SK-N-SH (cell line): ENCODE data around the gene GLRA1. TPM values are rescaled to one million over a fixed set of nuclear protein-coding genes. Genes with fewer than 3 reads are reported as not detected.

Experiments used
- CTCF ChIA-PET: fragments of 300-600, 350-600 bp; formaldehyde crosslinking; extraction: SDS; loops from one replicate; lab custom pipeline; 2021; lab: Yijun Ruan, JAX
- POLR2A ChIA-PET: fragments of 350-600 bp; sonication (Branson Sonifier 250); formaldehyde crosslinking; extraction: SDS; loops from one replicate; lab custom pipeline; 2020; ENCODE audit warnings: antibody characterized with exemption, inconsistent platforms; lab: Yijun Ruan, JAX
- DNase-seq: peaks from one replicate; pipeline ENCODE4 v3.0.0; 2012
- H2AFZ ChIP-seq: fragments of 200-600 bp; sonication (generic); 2 replicates; pipeline ENCODE4 v1.8.1; 2016; ENCODE audit warnings: antibody characterized with exemption, mild to moderate bottlenecking, low read depth
- H3F3A ChIP-seq: fragments of 200-600 bp; sonication (generic); replicated peaks from 2 replicates; pipeline ENCODE3; 2016; ENCODE audit warnings: antibody characterized with exemption, mild to moderate bottlenecking; ENCODE audit not compliant: insufficient read depth
- H3K27ac ChIP-seq, 2 experiments: fragments of 200-500 bp in 1 of 2; fragments of 200-600 bp in 1 of 2; sonication (Bioruptor generic) in 1 of 2; sonication (generic), shearing (Covaris generic) in 1 of 2; 2 replicates each; pipeline versions ENCODE4 v1.5.1 to v1.6.1; 2014 to 2016; ENCODE audit warnings: low read depth in 2 of 2, inconsistent platforms in 1 of 2, low read length in 1 of 2, mild to moderate bottlenecking in 1 of 2, mixed read lengths in 1 of 2
- H3K27me3 ChIP-seq: fragments of 200-600 bp; sonication (generic), shearing (Covaris generic); 2 replicates; pipeline ENCODE4 v1.6.1; 2016; ENCODE audit warnings: mixed run types; ENCODE audit not compliant: insufficient read depth
- H3K36me3 ChIP-seq, 2 experiments: fragments of 200-500 bp in 1 of 2; fragments of 200-600 bp in 1 of 2; sonication (Bioruptor generic) in 1 of 2; sonication (generic) in 1 of 2; replicated peaks in 1 of 2; 2 replicates each; pipeline versions ENCODE3 to v1.5.1; 2014 to 2016; ENCODE audit warnings: low read length in 1 of 2, mild to moderate bottlenecking in 1 of 2; ENCODE audit not compliant: insufficient read depth in 2 of 2, control insufficient read depth in 1 of 2
- H3K4me1 ChIP-seq, 2 experiments: fragments of 200-500 bp in 1 of 2; fragments of 200-600 bp in 1 of 2; sonication (Bioruptor generic) in 1 of 2; sonication (generic), shearing (Covaris generic) in 1 of 2; 2 replicates each; pipeline versions ENCODE4 v1.5.1 to v1.6.1; 2014 to 2016; ENCODE audit warnings: low read depth in 1 of 2, low read length in 1 of 2, mixed run types in 1 of 2; ENCODE audit not compliant: insufficient read depth in 2 of 2, control insufficient read depth in 1 of 2
- H3K4me2 ChIP-seq: fragments of 200-600 bp; sonication (generic), shearing (Covaris generic); 2 replicates; pipeline ENCODE4 v1.6.1; 2017; ENCODE audit warnings: mixed run types
- H3K4me3 ChIP-seq, 2 experiments: fragments of 200-500 bp in 1 of 2; fragments of 200-600 bp in 1 of 2; sonication (Bioruptor generic) in 1 of 2; sonication (generic), shearing (Covaris generic) in 1 of 2; 2 replicates each; pipeline versions ENCODE4 v1.5.1 to v1.8.1; 2014 to 2016; ENCODE audit warnings: low read depth in 2 of 2, inconsistent platforms in 1 of 2, low read length in 1 of 2, mild to moderate bottlenecking in 1 of 2, mixed read lengths in 1 of 2, moderate library complexity in 1 of 2
- H3K79me2 ChIP-seq: fragments of 200-600 bp; sonication (generic); 2 replicates; pipeline ENCODE4 v1.8.1; 2017; ENCODE audit warnings: mild to moderate bottlenecking; ENCODE audit not compliant: insufficient read depth
- H3K9ac ChIP-seq: fragments of 200-600 bp; sonication (generic); 2 replicates; pipeline ENCODE4 v1.6.1; 2017; ENCODE audit warnings: mixed run types
- H3K9me2 ChIP-seq: fragments of 200-600 bp; sonication (generic); 2 replicates; pipeline ENCODE4 v1.6.1; 2017; ENCODE audit warnings: mixed run types
- H3K9me3 ChIP-seq: fragments of 200-600 bp; sonication (generic); 2 replicates; pipeline ENCODE4 v1.6.1; 2017; ENCODE audit warnings: mixed run types, mild to moderate bottlenecking, moderate library complexity
- H4K20me1 ChIP-seq: fragments of 200-600 bp; sonication (generic); 2 replicates; pipeline ENCODE4 v1.6.1; 2017; ENCODE audit warnings: mild to moderate bottlenecking, mixed run types; ENCODE audit not compliant: insufficient read depth
- CHD2 ChIP-seq: fragments of 150-350 bp; IDR thresholded peaks from 2 replicates; pipeline ENCODE4 v1.6.1; 2018; ENCODE audit warnings: low read length; ENCODE audit not compliant: partially characterized antibody
- CTCF ChIP-seq: fragments of 200-600 bp; sonication (generic); IDR thresholded peaks from 2 replicates; pipeline ENCODE4 v1.6.1; 2017; ENCODE audit warnings: antibody characterized with exemption, mild to moderate bottlenecking, moderate library complexity
- EP300 ChIP-seq, 2 experiments: IDR thresholded peaks; 2 replicates each; pipeline versions ENCODE4 v1.4.0 to v1.6.1; 2012; ENCODE audit warnings: borderline replicate concordance in 1 of 2, low read depth in 1 of 2, low read length in 1 of 2
- FOXM1 ChIP-seq: IDR thresholded peaks from 2 replicates; pipeline ENCODE4 v1.4.0; 2012; ENCODE audit warnings: low read depth, mild to moderate bottlenecking
- GABPA ChIP-seq: IDR thresholded peaks from 2 replicates; pipeline ENCODE4 v1.4.0; 2012; ENCODE audit warnings: low read depth, mild to moderate bottlenecking
- GATA2 ChIP-seq: sonication (generic); formaldehyde crosslinking; IDR thresholded peaks from 2 replicates; pipeline ENCODE4 v1.5.0; 2020; ENCODE audit warnings: mild to moderate bottlenecking, missing genetic modification reagents
- MEF2A ChIP-seq: IDR thresholded peaks from 2 replicates; pipeline ENCODE4 v1.4.0; 2012; ENCODE audit warnings: low read depth, borderline replicate concordance
- MXI1 ChIP-seq: IDR thresholded peaks from 2 replicates; pipeline ENCODE4 v1.6.1; 2012; ENCODE audit warnings: mild to moderate bottlenecking, low read depth, low read length, improper control_type of control experiment
- NFIC ChIP-seq: IDR thresholded peaks from 2 replicates; pipeline ENCODE4 v1.4.0; 2012; ENCODE audit warnings: borderline replicate concordance
- NRF1 ChIP-seq: IDR thresholded peaks from 2 replicates; pipeline ENCODE4 v1.6.1; 2012; ENCODE audit warnings: low read depth, mild to moderate bottlenecking, low read length
- REST ChIP-seq: IDR thresholded peaks from 2 replicates; pipeline ENCODE4 v1.6.1; 2012; ENCODE audit warnings: mild to moderate bottlenecking, low read depth, low read length, moderate library complexity
- RXRA ChIP-seq: IDR thresholded peaks from 2 replicates; pipeline ENCODE4 v1.4.0; 2012; ENCODE audit warnings: low read depth, mild to moderate bottlenecking, borderline replicate concordance
- SIN3A ChIP-seq: IDR thresholded peaks from 2 replicates; pipeline ENCODE4 v1.6.1; 2012; ENCODE audit warnings: low read depth, mild to moderate bottlenecking, low read length, moderate library complexity, borderline replicate concordance
- SMC3 ChIP-seq: IDR thresholded peaks from 2 replicates; pipeline ENCODE4 v1.6.1; 2012; ENCODE audit warnings: low read depth, low read length, improper control_type of control experiment
- TEAD4 ChIP-seq: IDR thresholded peaks from 2 replicates; pipeline ENCODE4 v1.4.0; 2012; ENCODE audit warnings: mild to moderate bottlenecking, borderline replicate concordance; ENCODE audit not compliant: insufficient read depth
- YY1 ChIP-seq: IDR thresholded peaks from 2 replicates; pipeline ENCODE4 v1.4.0; 2012; ENCODE audit warnings: low read depth, mild to moderate bottlenecking
- WGBS: methylation state at CpG from one replicate; pipeline ENCODE4 v1.1.6; 2017; ENCODE audit warnings: low lambda C conversion rate; 5-methylcytosine and 5-hydroxymethylcytosine counted together
- polyA plus RNA-seq, 3 experiments: library from polyadenylated mRNA; depleted of rRNA; stranded (reverse); fragments of >200 nt; gene quantifications; 2 replicates each; pipeline ENCODE4 v1.2.3, GENCODE V29; 2012
- TF ChIP-seq, protein P1 (sequence below): IDR thresholded peaks from 2 replicates; pipeline ENCODE4 v1.4.0; 2012; ENCODE audit warnings: low read depth
- TF ChIP-seq, protein P2 (sequence below): IDR thresholded peaks from 2 replicates; pipeline ENCODE4; 2012

GLRA1 gene
- polyA plus RNA-seq, 1 of the 3 experiments (the other 2 are of a cell fraction) = not detected

DNA sequence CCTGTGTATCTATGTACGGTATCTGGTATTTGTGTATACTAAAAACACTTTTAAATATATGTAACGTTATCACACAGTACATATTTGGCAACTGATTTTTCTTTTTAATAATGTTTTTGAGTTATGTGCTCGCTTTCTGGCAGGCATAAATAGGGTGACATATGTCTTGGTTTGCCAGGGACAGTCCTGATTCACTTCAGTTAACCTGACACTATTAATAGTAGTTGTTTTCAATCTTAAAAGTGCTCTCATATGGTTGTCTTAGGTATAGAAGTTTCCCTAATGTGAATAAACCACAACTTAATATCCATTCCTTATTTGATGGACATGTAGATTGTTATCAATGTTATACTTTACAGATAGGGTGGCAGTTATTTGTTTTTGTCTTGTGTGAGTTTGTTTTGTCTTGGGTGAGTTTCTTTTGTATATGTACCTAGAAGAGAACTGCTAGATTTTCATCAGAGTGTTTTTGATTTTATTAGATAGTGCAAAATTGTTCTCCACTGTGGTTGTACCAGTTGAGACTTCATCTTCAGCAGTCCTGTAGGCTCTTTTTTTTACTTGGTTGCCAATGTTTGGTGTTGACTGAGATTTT is 145.0 kb downstream of the GLRA1 start:
- WGBS = 88% methylated on average over 3 of the region's 3 CpGs
- no peaks in the 10 kb centered on the region for H3K27me3 ChIP-seq
- ChIA-PET CTCF (no interaction called here), POLR2A (no interaction called here)
- no peak for DNase-seq
- H3K9me2 ChIP-seq = no peaks in the 10 kb centered on the region
- H3K4me2 ChIP-seq = no peak overlapping the region
- H3K9me3 ChIP-seq = no peaks in the 10 kb centered on the region
- no peak overlapping the region for H3K9ac ChIP-seq
- no peak overlapping the region for H2AFZ ChIP-seq
- H3K4me3 ChIP-seq = no peak overlapping the region
- no peak overlapping the region for H3K27ac ChIP-seq
- peaks cover 100% of the 10 kb centered on the region for H3K79me2 ChIP-seq
- H3K36me3 ChIP-seq = peaks cover 20 to 35% of the 10 kb centered on the region in 2 experiments
- peaks cover 8 to 35% of the 10 kb centered on the region in 2 experiments; a peak in 3 of 4 replicates for H3K4me1 ChIP-seq
- peaks cover 10% of the 10 kb centered on the region for H3F3A ChIP-seq
- TF ChIP-seq, protein P1, sequence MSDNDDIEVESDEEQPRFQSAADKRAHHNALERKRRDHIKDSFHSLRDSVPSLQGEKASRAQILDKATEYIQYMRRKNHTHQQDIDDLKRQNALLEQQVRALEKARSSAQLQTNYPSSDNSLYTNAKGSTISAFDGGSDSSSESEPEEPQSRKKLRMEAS = no peak
- no peak for TF ChIP-seq EP300 (IDR thresholded peaks at IDR 0.05; ENCODE audit: borderline replicate concordance in 1 of 2, low read depth in 1 of 2, low read length in 1 of 2)
- TF ChIP-seq SMC3 = no peak
- no peak for TF ChIP-seq SIN3A
- TF ChIP-seq YY1 = no peak
- no peak for TF ChIP-seq MEF2A
- no peak for TF ChIP-seq GABPA
- TF ChIP-seq NFIC = no peak
- TF ChIP-seq FOXM1 = no peak
- peaks cover 100% of the 10 kb centered on the region for H4K20me1 ChIP-seq

DNA sequence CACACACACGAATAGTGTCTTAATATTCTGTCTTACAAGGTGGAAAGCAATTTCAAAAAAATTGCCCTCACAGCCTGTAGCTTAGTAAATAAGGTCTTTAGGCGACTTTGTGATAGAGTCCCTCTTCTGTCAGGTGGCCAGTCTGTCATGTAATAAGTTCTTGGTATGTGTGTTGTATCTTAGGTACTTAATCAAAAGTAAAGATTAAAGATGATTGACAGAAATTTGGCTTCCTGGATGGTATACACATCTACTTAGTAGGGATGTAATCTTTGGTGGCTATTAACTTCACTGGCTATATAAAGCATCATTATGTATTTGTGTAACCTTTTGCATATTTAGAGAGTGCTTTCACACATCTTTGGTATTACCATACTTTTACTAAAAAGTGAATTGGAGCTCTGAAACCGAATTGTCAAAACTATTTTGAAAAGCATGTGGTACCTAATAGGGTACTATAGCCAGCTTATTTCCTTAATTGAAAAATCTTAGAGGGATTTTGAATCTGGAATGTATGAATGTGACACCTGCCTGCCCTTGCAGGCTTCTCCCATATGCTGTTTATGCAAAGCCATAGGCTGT is 149.5 kb downstream of the GLRA1 start:
- no peaks in the 10 kb centered on the region for H3K9me2 ChIP-seq
- H3K79me2 ChIP-seq = peaks cover 86% of the 10 kb centered on the region
- no peak overlapping the region for H2AFZ ChIP-seq
- no peaks in the 10 kb centered on the region for H3K9me3 ChIP-seq
- CTCF ChIA-PET = no interaction called here
- no peak overlapping the region; the same call in 1 of the 2 replicates for H3K9ac ChIP-seq
- no peak overlapping the region; a peak in 1 of 4 replicates for H3K4me3 ChIP-seq
- peak overlapping the region; percentile 91 for H3K4me2 ChIP-seq
- TF ChIP-seq CHD2 (no peak), CTCF (no peak), EP300 (IDR thresholded peaks at IDR 0.05; ENCODE audit: borderline replicate concordance in 1 of 2, low read depth in 1 of 2, low read length in 1 of 2) (no peak), REST (no peak), MXI1 (no peak), TEAD4 (no peak), GATA2 (CRISPR knock-in tag) (no peak), NRF1 (no peak), SMC3 (no peak), RXRA (no peak), FOXM1 (no peak), GABPA (no peak)
- TF ChIP-seq, protein P1 = no peak
- TF ChIP-seq, protein P2, sequence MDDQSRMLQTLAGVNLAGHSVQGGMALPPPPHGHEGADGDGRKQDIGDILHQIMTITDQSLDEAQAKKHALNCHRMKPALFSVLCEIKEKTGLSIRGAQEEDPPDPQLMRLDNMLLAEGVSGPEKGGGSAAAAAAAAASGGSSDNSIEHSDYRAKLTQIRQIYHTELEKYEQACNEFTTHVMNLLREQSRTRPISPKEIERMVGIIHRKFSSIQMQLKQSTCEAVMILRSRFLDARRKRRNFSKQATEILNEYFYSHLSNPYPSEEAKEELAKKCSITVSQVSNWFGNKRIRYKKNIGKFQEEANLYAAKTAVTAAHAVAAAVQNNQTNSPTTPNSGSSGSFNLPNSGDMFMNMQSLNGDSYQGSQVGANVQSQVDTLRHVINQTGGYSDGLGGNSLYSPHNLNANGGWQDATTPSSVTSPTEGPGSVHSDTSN = no peak
- TF ChIP-seq, all 33 proteins: peak for 0
- Histone ChIP-seq H3K4me1 (peaks cover 22 to 30% of the 10 kb centered on the region in 2 experiments; a peak in 3 of 4 replicates), H4K20me1 (peaks cover 80% of the 10 kb centered on the region), H3K36me3 (peaks cover 20 to 27% of the 10 kb centered on the region in 2 experiments), H3F3A (peaks cover 6% of the 10 kb centered on the region), H3K27ac (no peak overlapping the region), H3K27me3 (no peaks in the 10 kb centered on the region)
- POLR2A ChIA-PET = no interaction called here
- WGBS = 45% methylated on average over 3 of the region's 3 CpGs
- DNase-seq = no peak
